ENCODE results near the gene PLAGL1.

PLAGL1 gene

GRCh38 chr6:143967706-143968376 is 40.2 kb downstream of the PLAGL1 start:
- in situ Hi-C loops (cut with MboI; ENCODE audit: low sequenced_read_pairs), result no loop called here

- in situ Hi-C loops (cut with MboI; ENCODE audit: low sequenced_read_pairs), result no loop called here
These were observed 41.7 kb downstream of the PLAGL1 start for GRCh38 chr6:143966312-143966711.

- in situ Hi-C loops (cut with MboI; ENCODE audit: low sequenced_read_pairs), result no loop called here
These were observed 42.4 kb downstream of the PLAGL1 start for GRCh38 chr6:143965503-143966171.

- in situ Hi-C loops (cut with MboI; ENCODE audit: low sequenced_read_pairs), result no loop called here
These were observed 43.4 kb downstream of the PLAGL1 start for GRCh38 chr6:143964674-143965081.

DNA sequence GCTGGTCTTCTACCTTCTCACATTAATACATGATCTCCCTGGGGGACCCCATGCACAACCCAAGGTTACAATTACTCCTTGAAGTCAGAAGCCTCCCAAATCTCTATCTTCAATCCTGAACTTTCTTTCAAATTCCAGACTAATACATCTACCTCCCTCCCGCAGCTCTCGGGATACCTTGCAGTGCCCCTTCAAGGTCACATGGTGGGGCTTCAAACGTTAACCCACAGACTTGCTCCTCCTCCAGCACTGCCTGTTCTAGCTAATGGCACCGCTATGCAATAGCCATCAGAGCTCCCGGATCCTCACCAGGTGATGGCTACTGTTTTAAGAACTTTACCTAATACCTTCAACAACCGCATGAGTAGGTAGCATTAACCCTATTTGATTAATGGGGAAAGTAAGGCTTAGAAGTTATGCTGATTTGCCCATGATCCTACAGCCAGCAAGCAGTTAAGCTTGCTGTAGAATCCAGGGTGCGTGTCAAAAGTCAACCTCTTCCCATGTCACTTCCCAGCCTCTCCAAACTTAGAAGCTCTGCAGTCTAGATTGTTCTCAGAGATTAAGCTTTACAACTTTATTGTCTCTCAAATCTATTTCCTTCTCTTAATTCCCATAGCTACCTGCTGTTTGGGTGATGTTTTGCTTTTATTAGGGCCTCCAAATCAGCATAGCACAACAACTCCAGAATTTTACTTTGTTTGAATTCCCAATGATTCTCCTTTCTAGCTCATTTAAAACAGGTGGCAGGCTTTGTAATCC is 44.7 kb downstream of the PLAGL1 start:
- in situ Hi-C loops (cut with MboI; ENCODE audit: low sequenced_read_pairs), result no loop called here

DNA sequence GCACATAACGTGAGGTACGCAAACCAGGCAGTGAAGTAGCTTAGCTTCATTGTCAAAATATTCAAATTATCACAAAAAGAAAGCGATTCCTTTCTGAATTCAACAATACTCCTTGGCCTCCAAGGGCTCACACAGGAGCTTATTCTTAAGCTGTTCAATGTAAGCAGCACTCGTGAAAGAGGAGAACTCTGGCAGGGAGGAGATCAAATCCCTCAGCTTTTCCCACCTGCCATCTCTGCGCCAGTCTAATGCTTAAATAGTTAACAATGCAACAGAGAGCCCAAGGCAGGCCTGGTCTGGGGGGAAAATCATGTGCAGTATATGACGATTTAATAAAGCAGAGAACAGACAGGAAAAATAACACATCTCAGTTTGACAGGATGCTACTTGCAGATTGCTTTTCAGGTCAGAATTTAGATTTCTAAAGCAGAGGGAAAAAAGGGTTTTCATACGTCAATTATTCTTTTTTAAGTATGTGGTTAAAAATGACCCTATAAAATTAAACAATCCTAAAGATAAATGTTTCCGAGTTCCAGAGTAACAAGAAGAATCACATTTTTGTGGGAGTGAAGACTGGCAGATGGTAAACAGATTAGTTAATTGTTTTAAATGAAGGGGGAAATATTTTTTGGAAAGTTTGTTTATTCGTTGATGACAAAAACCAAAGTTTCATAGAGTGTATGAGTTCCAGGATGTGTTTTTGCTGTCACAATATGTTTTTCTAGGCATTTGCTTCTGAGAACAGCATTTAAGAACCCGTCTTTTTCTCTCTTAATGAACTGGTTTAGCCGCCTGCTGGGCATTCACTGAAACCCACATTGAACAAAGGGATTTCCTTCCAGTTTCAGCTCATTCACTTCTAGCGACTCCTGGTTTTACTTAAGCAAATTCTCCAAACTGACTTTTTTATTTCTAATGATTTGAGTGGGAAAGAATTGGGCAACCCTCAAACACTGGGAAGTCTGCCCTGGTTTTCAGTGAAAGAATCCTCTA is 45.9 kb downstream of the PLAGL1 start:
- in situ Hi-C loops (cut with MboI; ENCODE audit: low sequenced_read_pairs), result no loop called here

- in situ Hi-C loops (cut with MboI; ENCODE audit: low sequenced_read_pairs), result no loop called here
These were observed 47.0 kb downstream of the PLAGL1 start for GRCh38 chr6:143961066-143961465.

DNA sequence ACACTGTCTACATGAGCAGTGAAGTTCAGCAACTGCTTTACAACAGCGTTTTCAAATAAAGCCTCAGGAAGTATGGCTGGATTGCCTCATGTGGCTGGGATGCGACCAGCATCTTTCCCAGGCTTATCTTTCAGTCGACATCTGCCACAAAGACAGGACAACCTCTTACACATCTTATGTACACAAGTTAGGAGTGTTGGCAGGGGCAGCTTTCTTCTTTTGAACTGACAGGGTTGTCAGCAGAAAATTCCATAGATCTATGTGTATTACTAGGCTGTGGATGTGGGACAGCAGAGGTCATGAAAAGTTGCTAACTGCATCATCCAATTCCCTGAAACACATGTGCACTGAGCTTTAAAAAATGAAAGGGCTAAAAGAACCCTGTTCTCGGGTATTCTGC is 48.1 kb downstream of the PLAGL1 start:
- in situ Hi-C loops (cut with MboI; ENCODE audit: low sequenced_read_pairs), result no loop called here

- in situ Hi-C loops (cut with MboI; ENCODE audit: low sequenced_read_pairs), result no loop called here
These were observed 49.1 kb downstream of the PLAGL1 start for GRCh38 chr6:143958839-143959399.

DNA sequence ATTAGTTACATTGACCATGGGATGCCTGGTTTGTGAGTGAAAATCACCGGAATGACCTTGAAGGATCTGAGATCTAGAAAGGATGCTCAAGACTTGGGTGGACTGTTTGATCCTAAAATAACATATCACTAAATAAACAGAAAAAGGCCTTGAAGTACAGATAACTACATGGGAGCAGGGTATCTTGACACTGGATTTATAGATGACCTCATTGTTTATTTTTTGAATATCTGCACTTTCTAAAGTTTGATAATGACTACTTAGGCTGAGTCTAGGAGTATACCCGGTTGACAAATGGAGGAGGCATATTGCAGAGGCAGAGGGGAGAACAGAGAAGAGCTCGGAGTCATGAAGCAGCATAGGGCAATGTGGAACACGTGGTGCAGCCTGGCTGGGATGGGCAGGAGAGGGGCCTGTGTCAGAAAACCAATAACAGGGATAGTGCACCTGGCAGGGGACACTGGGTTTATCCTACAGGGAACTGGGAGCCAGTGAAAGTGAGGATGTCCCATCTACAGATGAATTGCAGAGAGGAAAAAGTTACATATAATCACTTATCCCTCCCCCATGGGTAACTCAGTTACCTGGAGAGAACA is 50.3 kb downstream of the PLAGL1 start:
- in situ Hi-C loops (cut with MboI; ENCODE audit: low sequenced_read_pairs), result no loop called here

DNA sequence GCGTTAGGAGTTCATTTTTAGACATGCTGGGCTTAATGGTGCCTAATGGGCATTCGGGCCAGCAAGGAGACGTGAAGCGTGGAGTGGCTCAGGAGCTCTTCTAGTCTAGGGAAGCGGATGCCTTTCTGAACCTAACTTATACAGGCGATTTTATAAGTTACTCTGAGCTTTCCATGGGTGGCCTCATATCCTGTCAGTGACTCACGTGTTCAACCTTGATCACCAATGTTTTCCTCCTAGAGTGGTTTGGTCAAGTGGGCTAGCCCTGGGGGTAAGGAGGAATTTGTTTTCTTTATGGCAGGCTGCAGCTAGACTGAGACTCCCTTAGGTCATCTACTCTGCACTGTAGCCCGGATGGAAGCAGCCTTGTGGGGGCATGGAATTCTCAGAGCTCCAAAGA is 52.1 kb downstream of the PLAGL1 start:
- in situ Hi-C loops (cut with MboI; ENCODE audit: low sequenced_read_pairs), result no loop called here

- in situ Hi-C loops (cut with MboI; ENCODE audit: low sequenced_read_pairs), result no loop called here
These were observed 54.1 kb downstream of the PLAGL1 start for GRCh38 chr6:143953922-143954321.

GRCh38 chr6:143952947-143953701 is 54.9 kb downstream of the PLAGL1 start:
- in situ Hi-C loops (cut with MboI; ENCODE audit: low sequenced_read_pairs), result no loop called here

GRCh38 chr6:143952060-143952778 is 55.8 kb downstream of the PLAGL1 start:
- in situ Hi-C loops (cut with MboI; ENCODE audit: low sequenced_read_pairs), result no loop called here

DNA sequence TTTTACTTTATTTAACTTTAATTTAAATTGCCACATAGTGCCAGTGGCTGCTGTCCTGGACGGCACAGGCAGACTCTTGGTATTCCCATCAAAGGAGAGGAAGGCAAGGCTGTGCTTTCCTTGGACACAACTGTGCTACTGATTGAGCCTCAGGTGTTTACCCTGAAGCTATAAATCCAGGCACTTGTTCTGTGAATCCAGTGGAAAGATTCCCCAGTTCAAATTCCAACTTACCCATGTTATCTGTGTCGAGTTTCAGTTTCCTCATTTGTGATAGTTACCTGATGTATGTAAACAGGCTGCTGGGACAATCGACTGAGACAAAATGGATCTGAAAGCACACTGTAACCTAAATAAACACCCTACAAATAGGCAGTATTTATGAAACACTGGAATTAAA is 57.2 kb downstream of the PLAGL1 start:
- in situ Hi-C loops (cut with MboI; ENCODE audit: low sequenced_read_pairs), result no loop called here

DNA sequence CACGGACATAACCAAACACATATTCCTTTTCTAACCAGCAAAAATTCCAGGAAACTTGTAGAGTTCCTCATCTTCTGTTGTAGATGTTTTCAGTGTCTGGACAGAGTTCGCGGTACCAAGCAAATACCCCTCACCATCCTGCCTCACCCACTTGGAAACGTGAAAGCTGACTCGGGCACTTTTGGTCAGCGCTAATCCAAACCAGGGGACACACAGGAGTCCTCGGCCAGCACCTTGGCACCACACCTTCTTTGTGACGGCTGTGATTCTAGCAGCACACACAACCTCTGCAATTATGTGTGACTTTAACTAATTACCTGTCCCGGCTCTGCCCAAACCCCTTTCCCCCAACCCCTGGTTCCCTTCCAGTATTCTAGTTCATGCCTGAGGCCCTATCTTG is 58.1 kb downstream of the PLAGL1 start:
- in situ Hi-C loops (cut with MboI; ENCODE audit: low sequenced_read_pairs), result no loop called here

- in situ Hi-C loops (cut with MboI; ENCODE audit: low sequenced_read_pairs), result no loop called here
These were observed 58.5 kb downstream of the PLAGL1 start for GRCh38 chr6:143949535-143949934.

DNA sequence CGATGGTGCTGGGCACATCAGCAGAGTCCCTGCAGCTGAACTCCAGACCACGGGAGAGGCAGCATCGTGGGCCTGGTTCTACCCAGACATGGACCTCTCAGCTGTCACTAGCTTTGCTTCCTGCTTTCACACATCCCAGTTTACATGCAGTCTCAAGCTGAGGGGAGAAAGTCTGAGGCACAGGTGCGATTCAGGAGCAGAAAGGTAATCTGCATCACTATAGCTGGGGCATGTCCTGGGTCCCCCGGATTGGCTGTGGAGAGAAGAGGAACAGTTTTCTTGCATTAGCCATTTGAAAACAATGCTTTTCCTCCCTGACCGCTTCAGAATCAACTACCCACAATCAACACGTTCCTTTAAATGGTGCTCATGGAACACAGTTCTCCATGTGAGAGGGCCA is 59.9 kb downstream of the PLAGL1 start:
- in situ Hi-C loops (cut with MboI; ENCODE audit: low sequenced_read_pairs), result no loop called here

Data from HL-60/S4 (cell line).